ENCODE measurements around the gene VPS37C. TPM values are rescaled to one million over a fixed set of nuclear protein-coding genes. Genes with fewer than 3 reads are reported as not detected.

The VPS37C gene
- total and polyA plus RNA-seq, 4 donors, result 2.6 to 6.1 (median 5.1) TPM

- no peaks in the 10 kb centered on the region for H3K4me1 ChIP-seq (ENCODE audit: control insufficient read depth in 4 of 4, insufficient read depth in 4 of 4, low read length in 3 of 4)
- no peak for TF ChIP-seq TAF1 (conservative IDR thresholded peaks at IDR 0.05)
- TF ChIP-seq RXRA (IDR thresholded peaks at IDR 0.05), result no peak
- TF ChIP-seq REST (IDR thresholded peaks at IDR 0.05), result no peak
- TF ChIP-seq HNF4G (IDR thresholded peaks at IDR 0.05), result no peak
- no peak for TF ChIP-seq CTCF (IDR thresholded peaks at IDR 0.05; ENCODE audit: low read depth, low read length, missing input control)
- TF ChIP-seq RAD21 (IDR thresholded peaks at IDR 0.05), result no peak
- no peak for TF ChIP-seq SP1 (IDR thresholded peaks at IDR 0.05)
- no peak for TF ChIP-seq FOXA2 (IDR thresholded peaks at IDR 0.05)
- TF ChIP-seq EGR1 (IDR thresholded peaks at IDR 0.05; ENCODE audit: low read depth in 2 of 2), result no peak
- peaks cover 0 to 3% (median 0%) of the 10 kb centered on the region in 4 donors for H3K27me3 ChIP-seq (ENCODE audit: control insufficient read depth in 4 of 4, insufficient read depth in 4 of 4, low read length in 3 of 4)
- no peak for DNase-seq (ENCODE audit: low spot score)
- H3K9me3 ChIP-seq (ENCODE audit: control insufficient read depth in 4 of 4, low read length in 3 of 4), result peaks cover 0 to 7% (median 0%) of the 10 kb centered on the region in 4 donors
- no peak overlapping the region for H3K4me3 ChIP-seq (ENCODE audit: low read depth in 1 of 3, low read length in 3 of 3)
- H3K27ac ChIP-seq (ENCODE audit: low read depth in 1 of 2, low read length in 2 of 2), result no peak overlapping the region
- 69% methylated on average over 5 of the region's 5 CpGs for WGBS
- H3K36me3 ChIP-seq (ENCODE audit: control insufficient read depth in 4 of 4, insufficient read depth in 3 of 4, low read depth in 1 of 4, low read length in 3 of 4), result no peaks in the 10 kb centered on the region
- no peak overlapping the region for H3K9ac ChIP-seq (ENCODE audit: low read depth in 1 of 2, low read length in 2 of 2)
These were observed 11.1 kb upstream of the VPS37C start for GRCh38 chr11:61172356-61172755.

GRCh38 chr11:61171907-61172306 lies 10.7 kb upstream of the VPS37C start:
- Histone ChIP-seq H3K4me1 (ENCODE audit: control insufficient read depth in 4 of 4, insufficient read depth in 4 of 4, low read length in 3 of 4) (no peaks in the 10 kb centered on the region), H3K9ac (ENCODE audit: low read depth in 1 of 2, low read length in 2 of 2) (no peak overlapping the region), H3K36me3 (ENCODE audit: control insufficient read depth in 4 of 4, insufficient read depth in 3 of 4, low read depth in 1 of 4, low read length in 3 of 4) (no peaks in the 10 kb centered on the region), H3K9me3 (ENCODE audit: control insufficient read depth in 4 of 4, low read length in 3 of 4) (peaks cover 0 to 7% (median 0%) of the 10 kb centered on the region in 4 donors), H3K27me3 (ENCODE audit: control insufficient read depth in 4 of 4, insufficient read depth in 4 of 4, low read length in 3 of 4) (peaks cover 0 to 3% (median 0%) of the 10 kb centered on the region in 4 donors), H3K4me3 (ENCODE audit: low read depth in 1 of 3, low read length in 3 of 3) (no peak overlapping the region), H3K27ac (ENCODE audit: low read depth in 1 of 2, low read length in 2 of 2) (no peak overlapping the region)
- 77% methylated on average over 3 of the region's 3 CpGs for WGBS
- TF ChIP-seq MAX (IDR thresholded peaks at IDR 0.05), result no peak
- TF ChIP-seq HNF4A (conservative IDR thresholded peaks at IDR 0.05), result no peak
- no peak for TF ChIP-seq ZBTB33 (IDR thresholded peaks at IDR 0.05)
- no peak for TF ChIP-seq RAD21 (IDR thresholded peaks at IDR 0.05)
- no peak for TF ChIP-seq RXRA (IDR thresholded peaks at IDR 0.05)
- TF ChIP-seq GABPA (IDR thresholded peaks at IDR 0.05 in 1 of 2, conservative IDR thresholded peaks at IDR 0.05 in 1 of 2), result no peak
- no peak for TF ChIP-seq ATF3 (IDR thresholded peaks at IDR 0.05)
- no peak for TF ChIP-seq SP1 (IDR thresholded peaks at IDR 0.05)
- TF ChIP-seq FOXA2 (IDR thresholded peaks at IDR 0.05), result no peak
- no peak for TF ChIP-seq HNF4G (IDR thresholded peaks at IDR 0.05)
- no peak for TF ChIP-seq JUND (IDR thresholded peaks at IDR 0.05)
- no peak for TF ChIP-seq TAF1 (conservative IDR thresholded peaks at IDR 0.05)
- TF ChIP-seq NR2F2 (IDR thresholded peaks at IDR 0.05), result no peak
- no peak for TF ChIP-seq CTCF (IDR thresholded peaks at IDR 0.05; ENCODE audit: low read depth, low read length, missing input control)
- TF ChIP-seq EGR1 (IDR thresholded peaks at IDR 0.05; ENCODE audit: low read depth in 2 of 2), result no peak
- no peak for TF ChIP-seq YY1 (IDR thresholded peaks at IDR 0.05)
- no peak for DNase-seq (ENCODE audit: low spot score)
